Activated CD4-positive, alpha-beta memory T cell treated with anti-CD3 and anti-CD28 coated beads for 36 hours (primary cell): ENCODE results near the gene EFNA2. TPM values are rescaled to one million over a fixed set of nuclear protein-coding genes. Genes with fewer than 3 reads are reported as not detected.

ENCODE experiments used
- CTCF ChIA-PET: fragments of 350-600 bp; sonication (Branson Sonifier 250); formaldehyde crosslinking; loops from one replicate; lab custom pipeline; 2021; ENCODE audit warnings: antibody characterized with exemption, inconsistent platforms; lab: Charles Lee
- POLR2A ChIA-PET: fragments of 350-600 bp; sonication (Branson Sonifier 250); formaldehyde crosslinking; loops from one replicate; lab custom pipeline; 2021; ENCODE audit warnings: antibody characterized with exemption; lab: Charles Lee
- DNase-seq: peaks from one replicate; pipeline ENCODE4 v3.0.0-alpha.2; 2020
- H3K27ac Mint-ChIP-seq: one replicate; pipeline ENCODE4 v1.8.0; 2021; ENCODE audit warnings: mixed read lengths
- H3K27me3 Mint-ChIP-seq: one replicate; pipeline ENCODE4 v1.8.0; 2021; ENCODE audit warnings: mixed read lengths
- H3K36me3 Mint-ChIP-seq: one replicate; pipeline ENCODE4 v1.8.0; 2021; ENCODE audit warnings: mixed read lengths
- H3K4me1 Mint-ChIP-seq: one replicate; pipeline ENCODE4 v1.8.0; 2021; ENCODE audit warnings: low read depth, mixed read lengths
- H3K4me3 Mint-ChIP-seq: one replicate; pipeline ENCODE4 v1.8.0; 2021; ENCODE audit warnings: mild to moderate bottlenecking, mixed read lengths
- H3K9me3 Mint-ChIP-seq: one replicate; pipeline ENCODE4 v1.8.0; 2021; ENCODE audit warnings: mixed read lengths
- intact Hi-C: fragments of 100-400 bp; cut with micrococcal nuclease; formaldehyde crosslinking; loops from one replicate; pipeline ENCODE4 v1.15.1; 2023
- total RNA-seq, 2 experiments: library from RNA; stranded (reverse); gene quantifications; one replicate each; pipeline ENCODE4 v1.2.3, GENCODE V29; 2021

The EFNA2 gene
- total RNA-seq, 2 experiments from 2014 or later, result not detected

- Mint-ChIP-seq H3K9me3 (no peaks in the 10 kb centered on the region), H3K36me3 (peaks cover 18% of the 10 kb centered on the region), H3K4me3 (peak overlapping the region; percentile 94), H3K27ac (peak overlapping the region; percentile 96), H3K27me3 (no peaks in the 10 kb centered on the region), H3K4me1 (peaks cover 54% of the 10 kb centered on the region)
- intact Hi-C loops, result loop anchor here (1.0 kb wide), 1 partner anchor 14 kb away; the partner anchor contains the start of gene FAM174C
- CTCF ChIA-PET, result interaction anchor here (1.1 to 17.9 kb wide), 3 partner anchors 8 to 18 kb away, joined by 3 to 649 read pairs (median 5); partner anchors contain the start of gene ATP5F1D
- POLR2A ChIA-PET, result interaction anchor here (1.0 to 4.0 kb wide), 6 partner anchors 8 to 194 kb away, joined by 3 to 35 read pairs (median 5); partner anchors contain the start of genes ARHGAP45, CIRBP and FAM174C
- peak; percentile 42 for DNase-seq
Measured at GRCh38 chr19:1261538-1261797, 24.2 kb upstream of the EFNA2 start.

GRCh38 chr19:1261798-1262622 is 23.7 kb upstream of the EFNA2 start:
- DNase-seq, result peak; percentile 45
- H3K27ac Mint-ChIP-seq, result peak overlapping the region; percentile 96
- peaks cover 55% of the 10 kb centered on the region for H3K4me1 Mint-ChIP-seq
- CTCF ChIA-PET, result interaction anchor here (1.5 to 17.9 kb wide), 2 partner anchors 9 to 18 kb away, joined by 5 to 649 read pairs; partner anchors contain the start of gene ATP5F1D
- H3K36me3 Mint-ChIP-seq, result peaks cover 16% of the 10 kb centered on the region
- no peaks in the 10 kb centered on the region for H3K27me3 Mint-ChIP-seq
- H3K9me3 Mint-ChIP-seq, result no peaks in the 10 kb centered on the region
- POLR2A ChIA-PET, result interaction anchor here (1.0 to 4.0 kb wide), 6 partner anchors 7 to 195 kb away, joined by 3 to 35 read pairs (median 5); partner anchors contain the start of genes ARHGAP45, CIRBP and FAM174C
- intact Hi-C loops, result loop anchor here (1.0 kb wide), 1 partner anchor 13 kb away; the partner anchor contains the start of gene FAM174C
- H3K4me3 Mint-ChIP-seq, result peak overlapping the region; percentile 94

GRCh38 chr19:1262623-1263123 is 23.0 kb upstream of the EFNA2 start:
- Mint-ChIP-seq H3K4me3 (peak overlapping the region; percentile 36), H3K36me3 (peaks cover 11% of the 10 kb centered on the region), H3K4me1 (peaks cover 56% of the 10 kb centered on the region), H3K27ac (peak overlapping the region; percentile 49), H3K27me3 (no peaks in the 10 kb centered on the region), H3K9me3 (no peaks in the 10 kb centered on the region)
- ChIA-PET POLR2A (interaction anchor here (1.4 to 1.8 kb wide), 2 partner anchors 10 to 13 kb away, joined by 5 read pairs; partner anchors contain the start of gene FAM174C), CTCF (interaction anchor here (17.9 kb wide), 1 partner anchor 19 kb away, joined by 649 read pairs; the partner anchor contains the start of gene ATP5F1D)
- intact Hi-C loops, result no loop called here
- no peak for DNase-seq

GRCh38 chr19:1263188-1263587 is 22.5 kb upstream of the EFNA2 start:
- peak overlapping the region; percentile 16 for H3K4me3 Mint-ChIP-seq
- no peaks in the 10 kb centered on the region for H3K27me3 Mint-ChIP-seq
- no peaks in the 10 kb centered on the region for H3K9me3 Mint-ChIP-seq
- POLR2A ChIA-PET, result no interaction called here
- intact Hi-C loops, result no loop called here
- CTCF ChIA-PET, result interaction anchor here (17.9 kb wide), 1 partner anchor 20 kb away, joined by 649 read pairs; the partner anchor contains the start of gene ATP5F1D
- no peak for DNase-seq
- peaks cover 55% of the 10 kb centered on the region for H3K4me1 Mint-ChIP-seq
- peaks cover 10% of the 10 kb centered on the region for H3K36me3 Mint-ChIP-seq
- peak overlapping the region; percentile 64 for H3K27ac Mint-ChIP-seq

- Mint-ChIP-seq H3K9me3 (no peaks in the 10 kb centered on the region), H3K36me3 (peaks cover 6% of the 10 kb centered on the region), H3K27ac (peak overlapping the region; percentile 49), H3K4me3 (peak overlapping the region; percentile 32), H3K4me1 (peaks cover 48% of the 10 kb centered on the region), H3K27me3 (no peaks in the 10 kb centered on the region)
- POLR2A ChIA-PET, result interaction anchor here (0.6 to 3.0 kb wide), 4 partner anchors 12 to 227 kb away, joined by 3 to 37 read pairs (median 10); no protein-coding TSS in a partner anchor
- intact Hi-C loops, result no loop called here
- CTCF ChIA-PET, result interaction anchor here (1.3 to 17.9 kb wide), 2 partner anchors 12 to 21 kb away, joined by 3 to 649 read pairs; partner anchors contain the start of gene ATP5F1D
- no peak for DNase-seq
Measured at GRCh38 chr19:1264801-1265614, 20.7 kb upstream of the EFNA2 start.

GRCh38 chr19:1265615-1266128 is 20.0 kb upstream of the EFNA2 start:
- Mint-ChIP-seq H3K4me3 (peak overlapping the region; percentile 37), H3K4me1 (peaks cover 51% of the 10 kb centered on the region), H3K27ac (peak overlapping the region; percentile 33), H3K36me3 (peaks cover 12% of the 10 kb centered on the region), H3K27me3 (no peaks in the 10 kb centered on the region), H3K9me3 (no peaks in the 10 kb centered on the region)
- ChIA-PET CTCF (interaction anchor here (1.1 to 17.9 kb wide), 4 partner anchors 12 to 199 kb away, joined by 3 to 649 read pairs (median 4); partner anchors contain the start of genes ARHGAP45 and ATP5F1D), POLR2A (interaction anchor here (2.4 to 3.0 kb wide), 2 partner anchors 13 to 21 kb away, joined by 13 to 37 read pairs; no protein-coding TSS in a partner anchor)
- peak; percentile 64 for DNase-seq
- intact Hi-C loops, result loop anchor here (1.0 kb wide), 2 partner anchors 16 to 21 kb away; no protein-coding TSS in a partner anchor

- Mint-ChIP-seq H3K27ac (no peak overlapping the region), H3K27me3 (no peaks in the 10 kb centered on the region), H3K36me3 (peaks cover 19% of the 10 kb centered on the region), H3K9me3 (no peaks in the 10 kb centered on the region), H3K4me1 (peaks cover 57% of the 10 kb centered on the region), H3K4me3 (peak overlapping the region; percentile 46)
- CTCF ChIA-PET, result interaction anchor here (0.6 to 17.9 kb wide), 18 partner anchors 9 to 608 kb away, joined by 3 to 649 read pairs (median 4); partner anchors contain the start of genes ARHGAP45, ATP5F1D, FAM174C and RNU6-2
- intact Hi-C loops, result loop anchor here (1.0 kb wide), 2 partner anchors 17 to 22 kb away; no protein-coding TSS in a partner anchor
- POLR2A ChIA-PET, result interaction anchor here (0.6 to 3.0 kb wide), 5 partner anchors 9 to 598 kb away, joined by 3 to 37 read pairs (median 5); partner anchors contain the start of gene FAM174C
- DNase-seq, result peak; percentile 90
Measured at GRCh38 chr19:1266129-1266915, 19.4 kb upstream of the EFNA2 start.

- Mint-ChIP-seq H3K4me3 (peak overlapping the region; percentile 50), H3K4me1 (peaks cover 57% of the 10 kb centered on the region), H3K27ac (peak overlapping the region; percentile 45), H3K27me3 (no peaks in the 10 kb centered on the region), H3K36me3 (peaks cover 23% of the 10 kb centered on the region), H3K9me3 (no peaks in the 10 kb centered on the region)
- CTCF ChIA-PET, result interaction anchor here (0.6 to 17.9 kb wide), 19 partner anchors 8 to 608 kb away, joined by 3 to 649 read pairs (median 4); partner anchors contain the start of genes ARHGAP45, ATP5F1D, FAM174C and RNU6-2
- POLR2A ChIA-PET, result interaction anchor here (0.7 to 3.0 kb wide), 4 partner anchors 8 to 22 kb away, joined by 3 to 37 read pairs (median 9); partner anchors contain the start of gene FAM174C
- intact Hi-C loops, result loop anchor here (1.0 kb wide), 2 partner anchors 18 to 23 kb away; no protein-coding TSS in a partner anchor
- DNase-seq, result peak; percentile 79
Measured at GRCh38 chr19:1266916-1267476, 18.7 kb upstream of the EFNA2 start.

- DNase-seq, result no peak
- peaks cover 59% of the 10 kb centered on the region for H3K4me1 Mint-ChIP-seq
- H3K27ac Mint-ChIP-seq, result peak overlapping the region; percentile 45
- intact Hi-C loops, result no loop called here
- H3K9me3 Mint-ChIP-seq, result no peaks in the 10 kb centered on the region
- ChIA-PET CTCF (interaction anchor here (0.6 to 17.9 kb wide), 8 partner anchors 8 to 192 kb away, joined by 3 to 649 read pairs (median 6); partner anchors contain the start of genes ATP5F1D and FAM174C), POLR2A (interaction anchor here (3.0 kb wide), 1 partner anchor 23 kb away, joined by 37 read pairs; no protein-coding TSS in a partner anchor)
- H3K27me3 Mint-ChIP-seq, result no peaks in the 10 kb centered on the region
- peak overlapping the region; percentile 50 for H3K4me3 Mint-ChIP-seq
- peaks cover 28% of the 10 kb centered on the region for H3K36me3 Mint-ChIP-seq
Measured at GRCh38 chr19:1267477-1268225, 18.0 kb upstream of the EFNA2 start.
